GM12874 (cell line): ENCODE measurements around the gene NTSR1.

Experiments used
- TF ChIP-seq, protein P1 (sequence below): IDR thresholded peaks from 2 replicates; pipeline ENCODE4 v1.5.1; 2011; ENCODE audit warnings: low read depth, mild to moderate bottlenecking, control low read depth, low read length, moderate library complexity; ENCODE audit not compliant: insufficient read depth

Gene NTSR1

DNA sequence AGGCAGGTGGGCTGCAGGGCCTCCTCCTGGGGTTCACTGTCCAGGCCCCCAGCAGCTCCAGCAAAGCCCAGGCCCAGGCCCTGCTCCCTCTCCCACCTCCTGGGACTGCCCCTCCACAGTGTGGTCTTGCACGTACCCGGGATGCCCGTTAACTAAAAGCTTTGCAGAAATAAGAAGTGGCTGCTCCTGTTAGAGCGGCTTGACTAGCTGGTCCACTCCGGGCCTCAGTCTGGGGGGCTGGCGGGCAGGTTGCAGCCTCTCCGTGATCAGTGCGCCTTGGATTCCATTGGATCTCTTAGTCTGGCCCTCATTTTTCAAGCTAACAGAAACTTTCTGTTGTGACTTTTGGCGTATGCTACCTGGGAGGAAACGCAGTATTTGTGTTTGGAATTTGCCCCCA is 39.4 kb upstream of the NTSR1 start:
- TF ChIP-seq, protein P1, sequence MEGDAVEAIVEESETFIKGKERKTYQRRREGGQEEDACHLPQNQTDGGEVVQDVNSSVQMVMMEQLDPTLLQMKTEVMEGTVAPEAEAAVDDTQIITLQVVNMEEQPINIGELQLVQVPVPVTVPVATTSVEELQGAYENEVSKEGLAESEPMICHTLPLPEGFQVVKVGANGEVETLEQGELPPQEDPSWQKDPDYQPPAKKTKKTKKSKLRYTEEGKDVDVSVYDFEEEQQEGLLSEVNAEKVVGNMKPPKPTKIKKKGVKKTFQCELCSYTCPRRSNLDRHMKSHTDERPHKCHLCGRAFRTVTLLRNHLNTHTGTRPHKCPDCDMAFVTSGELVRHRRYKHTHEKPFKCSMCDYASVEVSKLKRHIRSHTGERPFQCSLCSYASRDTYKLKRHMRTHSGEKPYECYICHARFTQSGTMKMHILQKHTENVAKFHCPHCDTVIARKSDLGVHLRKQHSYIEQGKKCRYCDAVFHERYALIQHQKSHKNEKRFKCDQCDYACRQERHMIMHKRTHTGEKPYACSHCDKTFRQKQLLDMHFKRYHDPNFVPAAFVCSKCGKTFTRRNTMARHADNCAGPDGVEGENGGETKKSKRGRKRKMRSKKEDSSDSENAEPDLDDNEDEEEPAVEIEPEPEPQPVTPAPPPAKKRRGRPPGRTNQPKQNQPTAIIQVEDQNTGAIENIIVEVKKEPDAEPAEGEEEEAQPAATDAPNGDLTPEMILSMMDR, result no peak

DNA sequence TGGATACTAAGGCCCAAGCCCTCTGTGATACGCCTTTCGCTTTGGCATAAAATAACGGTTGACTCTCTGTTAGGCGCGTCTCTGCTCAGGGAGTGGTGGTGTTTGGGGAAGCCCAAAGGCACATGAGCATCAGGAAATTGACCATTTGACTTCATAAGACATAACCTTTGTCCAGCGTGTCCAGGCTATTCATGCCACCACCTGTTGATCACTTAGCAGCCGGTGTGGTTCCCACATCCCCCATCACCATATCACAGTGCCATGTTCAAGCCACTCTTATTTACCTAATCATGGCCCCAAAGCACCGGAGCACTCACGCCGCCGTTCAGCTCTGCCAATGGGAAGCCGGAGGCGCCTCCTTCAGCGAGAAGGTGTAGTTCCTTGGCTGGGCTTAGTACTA is 38.5 kb upstream of the NTSR1 start:
- TF ChIP-seq, protein P1, result no peak

DNA sequence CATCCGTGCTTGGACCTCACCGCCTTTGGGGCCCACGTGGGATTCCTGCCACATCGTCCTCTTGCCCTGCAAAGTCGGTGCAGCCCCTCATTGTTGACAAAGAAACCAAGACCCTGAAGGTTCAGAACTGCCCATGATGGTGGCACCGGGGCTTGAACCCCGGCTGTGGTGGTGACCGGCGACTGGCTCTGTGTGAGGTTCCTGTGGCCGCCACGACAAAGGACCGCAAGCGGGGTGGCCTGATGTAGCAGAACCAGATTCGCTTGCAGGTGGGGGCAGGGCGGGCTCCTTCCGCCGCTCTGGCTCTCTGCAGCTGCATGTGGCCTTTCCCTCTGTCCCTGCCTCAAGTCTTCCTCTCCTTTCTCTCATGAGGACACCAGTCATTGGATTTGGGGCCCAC is 37.6 kb upstream of the NTSR1 start:
- TF ChIP-seq, protein P1, result no peak

DNA sequence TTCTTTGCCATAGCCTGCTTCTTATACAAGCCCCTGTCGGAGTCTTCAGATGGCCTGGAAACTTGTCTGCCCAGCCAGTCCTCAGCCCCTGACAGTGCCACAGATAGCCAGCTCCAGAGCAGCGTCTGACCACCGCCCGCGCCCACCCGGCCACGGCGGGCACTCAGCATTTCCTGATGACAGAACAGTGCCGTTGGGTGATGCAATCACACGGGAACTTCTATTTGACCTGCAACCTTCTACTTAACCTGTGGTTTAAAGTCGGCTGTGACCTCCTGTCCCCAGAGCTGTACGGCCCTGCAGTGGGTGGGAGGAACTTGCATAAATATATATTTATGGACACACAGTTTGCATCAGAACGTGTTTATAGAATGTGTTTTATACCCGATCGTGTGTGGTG is 36.9 kb upstream of the NTSR1 start:
- TF ChIP-seq, protein P1, result no peak

DNA sequence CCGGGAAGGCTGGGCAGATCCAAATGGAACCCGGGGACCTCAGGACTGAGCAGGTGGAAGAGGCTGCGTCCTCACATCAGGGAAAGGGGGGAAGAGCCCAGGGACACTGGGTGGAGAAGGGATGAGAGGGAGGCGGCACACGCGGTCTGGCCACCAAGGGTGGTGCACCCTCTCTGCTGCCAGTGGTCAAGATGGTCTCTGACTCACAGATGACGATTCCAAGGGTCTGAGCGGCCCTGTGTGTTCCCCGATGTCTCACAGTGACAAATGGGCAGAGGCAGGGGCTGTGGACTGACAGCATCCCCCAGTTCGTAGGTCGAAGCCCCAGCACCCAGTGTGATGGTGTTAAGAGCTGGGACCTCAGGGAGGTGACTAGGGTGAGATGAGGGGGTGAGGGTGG is 34.3 kb upstream of the NTSR1 start:
- TF ChIP-seq, protein P1, result no peak

DNA sequence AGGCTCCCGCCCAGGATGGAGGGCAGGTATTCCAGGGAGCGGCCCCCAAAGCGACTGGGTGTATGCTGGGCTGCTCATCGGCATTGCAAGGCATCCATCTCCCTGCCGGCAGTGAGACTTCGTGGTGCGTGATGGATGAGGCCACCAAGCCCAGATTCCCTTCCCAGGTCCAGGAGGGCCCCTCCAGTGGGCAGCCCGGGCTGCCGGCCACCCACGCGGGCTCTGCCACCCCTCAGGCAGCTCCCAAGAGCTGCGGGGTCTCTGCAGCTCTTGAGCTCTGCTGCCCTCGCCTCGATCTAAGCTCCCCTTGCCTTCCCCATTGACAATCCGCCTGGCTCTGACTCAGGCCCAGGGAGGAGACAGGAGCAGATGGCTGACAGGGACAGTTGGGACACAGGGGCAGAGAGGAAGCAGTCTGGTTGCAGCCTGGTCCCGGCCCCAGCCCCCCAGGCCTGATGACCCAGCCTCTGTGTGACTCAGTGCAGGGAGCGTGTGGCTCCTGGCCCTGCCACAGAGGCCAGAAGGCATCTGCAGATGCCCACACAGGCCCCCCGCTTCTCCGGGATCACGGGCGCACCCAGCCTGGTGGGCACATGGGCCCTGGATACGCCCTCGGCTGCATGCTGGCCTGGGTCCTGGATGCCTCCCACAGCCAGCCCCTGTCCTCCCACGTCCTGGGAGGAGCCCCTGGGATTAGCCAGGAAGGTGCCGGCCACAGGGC is 33.3 kb upstream of the NTSR1 start:
- TF ChIP-seq, protein P1, result no peak

DNA sequence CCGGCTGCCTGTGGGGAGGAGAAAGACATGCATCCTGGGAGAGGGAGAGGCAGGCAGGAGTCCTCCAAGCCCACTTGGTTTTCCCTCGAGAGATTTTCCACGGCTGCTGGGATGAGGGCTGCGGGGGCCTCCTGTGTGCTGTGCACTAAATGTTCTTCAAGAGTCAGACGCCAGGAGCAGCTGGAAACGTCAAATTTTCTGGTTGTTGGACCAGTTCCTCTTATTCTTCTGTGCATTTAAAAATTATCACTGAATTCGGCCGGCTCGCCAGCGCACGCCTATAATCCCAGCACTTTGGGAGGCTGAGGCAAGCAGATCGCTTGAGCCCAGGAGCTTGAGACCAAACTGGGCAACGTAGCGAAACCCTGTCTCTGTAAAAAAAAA is 32.8 kb upstream of the NTSR1 start:
- TF ChIP-seq, protein P1, result no peak
